Activated T-helper 1 cell treated with Interleukin-2 at 50 U/mL for 16 hours (primary cell): Measurements from ENCODE around the gene TENM3.

Experiments used
- DNase-seq: peaks from one replicate; pipeline ENCODE4 v3.0.0-alpha.2; 2020; ENCODE audit warnings: low read depth

Gene TENM3

DNA sequence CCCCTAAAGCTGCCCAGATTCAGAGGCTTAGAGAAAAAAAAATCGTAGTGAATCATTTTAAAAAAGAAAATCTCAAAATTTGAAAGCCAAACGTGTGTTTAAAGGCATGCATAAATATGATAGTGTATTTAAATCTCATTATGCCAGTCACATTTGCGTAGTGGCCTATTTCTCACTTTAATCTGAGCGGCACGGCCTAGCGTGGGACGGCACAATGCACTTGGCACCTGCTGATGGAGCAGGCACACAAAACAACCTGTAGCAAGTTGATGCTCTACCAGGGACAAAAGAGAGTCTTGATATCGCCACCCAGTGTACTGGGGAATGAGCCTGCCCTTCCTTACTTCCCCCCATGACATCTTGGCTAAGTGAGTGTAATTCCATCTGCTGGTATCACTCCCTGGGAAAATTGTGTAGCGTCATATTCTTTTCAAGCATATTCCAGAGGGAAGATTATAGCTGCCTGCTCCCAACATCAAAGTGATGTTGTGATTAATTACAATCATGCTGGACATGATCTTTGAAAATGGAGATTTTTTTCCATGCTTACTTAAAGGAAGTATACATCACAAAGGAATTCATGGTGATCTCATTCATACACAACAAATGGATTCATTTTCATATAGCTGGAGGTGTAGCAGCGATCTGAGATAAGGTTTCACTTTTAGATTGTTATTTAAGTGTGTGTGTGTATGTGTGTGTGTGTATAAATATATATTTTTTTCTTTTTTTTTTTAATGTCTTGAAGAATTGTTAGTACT, 535.2 kb downstream of the TENM3 start:
- no peak for DNase-seq

DNA sequence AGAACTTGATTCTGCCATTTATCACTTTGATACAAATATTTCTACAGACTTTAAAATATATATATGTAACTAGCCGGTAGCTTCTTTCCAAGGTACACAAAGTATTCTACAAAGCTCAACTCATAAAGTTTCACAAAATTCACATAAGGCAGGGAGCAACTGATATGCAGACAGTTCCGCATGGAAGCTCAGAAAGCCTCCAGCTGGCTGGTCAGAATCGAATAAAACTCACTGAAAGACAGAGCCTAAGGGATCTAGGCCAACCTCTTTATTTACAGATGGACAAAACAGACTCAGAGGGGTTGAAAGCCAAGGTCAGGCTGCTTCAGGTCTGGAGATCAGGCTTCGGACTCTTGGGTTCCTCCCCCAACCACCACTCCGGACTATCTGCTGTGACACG, 543.8 kb downstream of the TENM3 start:
- DNase-seq = no peak

- no peak for DNase-seq
Measured at GRCh38 chr4:182788201-182788600, 545.0 kb downstream of the TENM3 start.

DNA sequence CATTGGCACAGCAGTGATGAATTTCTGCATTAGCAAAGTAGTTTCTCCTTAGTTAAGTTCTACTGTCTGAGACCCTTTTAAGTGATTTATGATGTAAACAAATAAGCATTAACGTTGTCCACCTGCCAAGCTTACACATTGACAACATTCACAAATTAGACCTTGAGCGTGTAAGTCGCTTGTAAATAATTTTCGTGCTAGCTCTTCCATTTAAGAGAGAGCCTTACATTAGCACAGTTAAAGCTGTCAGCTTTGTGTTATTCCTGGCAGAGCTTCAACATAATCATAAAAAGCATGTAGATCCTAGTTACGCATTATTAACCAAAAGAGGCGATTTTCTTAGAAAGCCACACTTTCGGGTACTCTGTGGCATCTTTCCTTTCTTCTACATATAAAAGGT, 546.3 kb downstream of the TENM3 start:
- no peak for DNase-seq

DNA sequence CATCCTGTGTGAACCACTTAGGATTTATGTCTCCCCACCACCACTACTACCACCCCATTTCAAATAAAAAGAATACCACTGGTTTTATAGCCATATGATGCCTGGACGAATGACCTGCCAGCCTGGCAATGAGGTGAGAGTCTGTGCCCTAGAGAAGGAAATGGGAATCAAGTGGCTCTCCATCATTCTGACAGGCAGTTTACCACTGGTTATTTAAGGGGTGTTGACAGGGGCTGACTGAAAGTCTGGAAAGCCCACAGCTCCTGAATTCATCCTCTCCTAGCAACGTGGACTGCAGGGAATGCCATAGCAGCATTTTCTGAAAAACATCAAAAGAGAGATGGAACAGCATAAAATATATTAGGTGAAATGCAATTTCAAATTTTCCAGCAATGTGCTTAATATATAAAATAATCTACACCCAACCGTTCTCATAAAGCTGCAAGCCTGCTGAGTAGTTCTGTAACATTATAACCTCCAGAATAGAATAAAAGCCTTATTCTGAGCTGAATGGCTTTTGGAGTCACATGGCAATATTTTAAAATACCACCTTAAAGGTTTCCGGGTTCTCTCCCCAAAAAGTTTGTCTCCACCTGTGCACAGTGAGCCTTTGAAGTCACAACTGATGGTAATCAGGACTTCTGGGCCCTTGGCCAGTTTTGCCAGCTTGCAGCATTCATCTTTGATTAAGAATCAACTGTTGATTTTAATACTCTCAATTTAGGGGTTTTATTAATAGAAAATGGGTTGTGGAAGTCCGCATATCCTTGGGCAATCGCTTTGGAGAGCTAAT, 552.4 kb downstream of the TENM3 start:
- no peak for DNase-seq

GRCh38 chr4:182799515-182800215, 556.5 kb downstream of the TENM3 start:
- no peak for DNase-seq

DNA sequence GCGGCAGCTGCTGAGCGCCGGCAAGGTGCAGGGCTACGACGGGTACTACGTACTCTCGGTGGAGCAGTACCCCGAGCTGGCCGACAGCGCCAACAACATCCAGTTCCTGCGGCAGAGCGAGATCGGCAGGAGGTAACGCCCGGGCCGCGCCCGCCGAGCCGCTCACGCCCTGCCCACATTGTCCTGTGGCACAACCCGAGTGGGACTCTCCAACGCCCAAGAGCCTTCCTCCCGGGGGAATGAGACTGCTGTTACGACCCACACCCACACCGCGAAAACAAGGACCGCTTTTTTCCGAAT, 557.0 kb downstream of the TENM3 start:
- DNase-seq = no peak

- no peak for DNase-seq
Measured at GRCh38 chr4:182801636-182802035, 558.4 kb downstream of the TENM3 start.

DNA sequence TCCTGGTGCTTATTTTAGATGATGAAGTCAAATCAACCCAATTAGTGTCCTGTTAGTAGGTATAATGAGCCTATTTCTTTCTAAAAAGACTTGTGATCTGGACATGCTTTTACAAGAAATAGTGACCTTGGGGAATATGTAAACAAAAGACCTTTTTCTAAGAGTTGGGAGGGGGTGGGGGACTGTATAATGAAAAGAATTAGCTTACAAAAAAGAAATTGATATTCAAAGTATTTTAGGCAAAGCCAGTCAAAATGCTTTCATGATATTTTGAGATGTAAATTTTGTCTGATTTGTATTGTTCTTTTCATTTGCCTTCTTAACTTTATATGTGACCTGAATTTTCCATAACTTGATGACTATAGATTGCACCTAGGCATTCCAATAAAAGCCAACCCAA, 559.4 kb downstream of the TENM3 start:
- no peak for DNase-seq

DNA sequence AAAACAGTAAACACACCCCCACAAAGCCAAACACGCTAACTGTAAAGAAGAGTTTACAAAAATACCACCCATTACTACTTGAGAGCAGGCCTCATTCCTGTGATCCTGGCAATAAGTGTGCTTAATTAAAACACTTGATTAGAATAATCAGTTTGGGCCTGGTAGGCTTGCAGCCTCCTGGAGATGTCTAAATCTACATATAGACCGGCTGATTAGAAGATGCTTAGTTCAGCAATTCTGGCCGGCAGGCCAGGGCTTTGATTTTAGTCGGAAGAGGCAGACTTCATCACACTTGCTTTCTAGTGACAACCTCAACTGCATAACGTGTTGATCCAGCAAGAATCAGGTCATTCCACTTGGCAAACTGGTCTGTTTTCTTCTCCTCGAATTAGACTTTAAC, 560.0 kb downstream of the TENM3 start:
- no peak for DNase-seq

GRCh38 chr4:182804131-182804530, 560.9 kb downstream of the TENM3 start:
- no peak for DNase-seq

GRCh38 chr4:182805321-182805720, 562.1 kb downstream of the TENM3 start:
- no peak for DNase-seq

GRCh38 chr4:182805750-182806149, 562.5 kb downstream of the TENM3 start:
- DNase-seq = no peak

GRCh38 chr4:182806259-182807252, 563.4 kb downstream of the TENM3 start:
- DNase-seq = no peak

DNA sequence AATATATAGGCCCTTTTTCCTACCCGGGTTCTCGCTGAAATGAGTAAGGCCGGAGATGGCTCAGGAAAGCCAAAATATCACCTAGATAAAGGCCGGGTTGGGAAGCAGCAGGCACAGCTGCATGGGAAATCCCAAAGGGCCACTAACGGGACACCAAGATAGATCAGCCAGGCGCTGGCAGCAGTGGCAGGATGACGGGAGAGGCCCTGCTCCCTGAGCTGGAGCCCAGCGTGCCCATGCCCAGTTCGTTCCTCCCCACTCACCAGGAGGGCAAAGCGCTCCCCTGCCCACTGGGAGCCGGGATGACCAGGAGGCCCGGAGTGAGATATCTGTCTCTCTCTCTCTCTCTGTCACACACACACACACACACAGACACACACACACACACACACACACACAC, 564.1 kb downstream of the TENM3 start:
- DNase-seq = no peak

- DNase-seq = no peak
Measured at GRCh38 chr4:182807767-182808548, 564.8 kb downstream of the TENM3 start.

DNA sequence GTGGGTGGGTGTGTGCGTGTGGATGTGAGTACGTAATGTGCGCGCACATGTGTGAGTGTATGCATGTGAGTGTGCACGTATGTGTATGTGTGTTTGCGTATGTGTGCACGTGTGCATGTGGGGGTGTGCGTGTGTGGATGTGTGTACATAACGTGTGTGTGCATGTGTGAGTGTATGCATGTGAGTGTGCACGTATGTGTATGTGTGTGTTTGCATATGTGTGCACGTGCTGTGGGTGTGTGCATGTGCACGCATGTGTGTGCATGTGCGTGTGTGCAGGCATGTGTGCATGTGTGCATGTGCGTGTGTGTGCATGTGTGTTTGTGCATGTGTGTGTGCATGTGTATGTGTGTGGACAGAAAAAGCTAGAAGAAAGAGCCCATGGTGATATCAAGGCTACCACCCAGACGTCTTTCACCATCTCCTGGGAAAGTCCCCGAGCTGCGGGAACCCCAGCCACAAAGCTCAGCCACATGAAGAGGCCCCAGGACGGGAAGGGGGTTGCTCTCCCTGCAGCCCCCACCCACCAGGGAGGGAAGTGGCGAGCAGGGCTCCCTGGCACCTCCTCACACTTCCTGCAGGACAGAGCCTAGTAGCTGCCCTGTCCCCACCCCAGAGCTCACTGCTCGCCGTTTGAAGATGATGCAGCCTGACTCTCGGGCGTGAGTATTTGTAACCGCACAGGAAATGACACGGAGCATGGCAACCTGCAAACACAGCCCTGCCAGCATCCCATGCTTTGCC, 565.6 kb downstream of the TENM3 start:
- DNase-seq = no peak

DNA sequence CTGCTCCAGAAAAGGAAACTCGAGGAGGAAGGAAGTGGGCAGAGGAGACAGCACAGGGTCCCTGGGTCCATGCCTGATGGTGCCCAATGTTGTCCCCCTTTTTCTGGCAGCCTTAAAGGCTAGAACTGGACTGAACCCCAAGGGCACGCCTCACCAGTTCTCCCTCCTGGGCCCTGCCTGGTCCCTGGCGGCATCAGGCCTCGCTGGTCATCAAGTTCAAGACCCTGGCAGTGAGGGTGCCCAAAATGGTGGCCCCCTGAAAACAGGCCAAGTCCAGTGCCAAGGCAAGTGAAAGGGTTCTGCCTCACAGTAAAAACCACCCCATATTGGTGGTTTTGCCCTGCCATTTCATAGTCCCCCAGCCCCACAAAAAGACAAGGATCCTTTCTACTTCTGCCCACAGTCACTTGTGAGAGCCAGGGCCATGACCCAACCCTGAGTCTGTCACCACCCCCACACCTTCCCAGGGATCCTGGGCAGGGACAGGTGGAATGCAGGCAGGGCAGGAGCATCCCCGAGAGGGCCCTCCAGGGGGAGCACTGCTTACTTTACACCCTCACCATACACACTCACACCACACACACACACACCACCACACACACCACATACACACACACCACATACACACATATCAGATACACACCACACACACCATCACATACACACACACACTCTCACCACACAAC, 566.4 kb downstream of the TENM3 start:
- DNase-seq = no peak

GRCh38 chr4:182810103-182810615, 567.0 kb downstream of the TENM3 start:
- DNase-seq = no peak

DNA sequence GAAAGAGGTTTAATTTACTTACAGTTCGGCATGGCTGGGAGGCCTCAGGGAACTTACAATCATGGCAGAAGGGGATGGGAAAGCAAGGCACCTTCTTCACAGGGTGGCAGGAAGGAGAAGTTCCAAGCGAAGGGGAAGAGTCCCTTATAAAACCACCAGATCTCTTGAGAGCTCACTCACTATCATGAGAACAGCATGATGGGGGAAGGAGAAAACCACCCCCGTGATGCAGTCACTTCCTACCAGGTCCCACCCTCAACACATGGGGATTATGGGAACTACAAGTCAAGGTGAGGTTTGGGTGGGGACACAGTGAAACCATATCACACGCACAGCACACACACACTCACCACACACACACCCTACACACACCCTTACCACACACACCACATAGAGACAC, 569.7 kb downstream of the TENM3 start:
- no peak for DNase-seq
